BJ (cell line): ENCODE data around the gene ATXN2L. TPM values are rescaled to one million over a fixed set of nuclear protein-coding genes. Genes with fewer than 3 reads are reported as not detected.
A peak's percentile ranks its signal among the peaks of the same experiment; 100 is the strongest.
"Not testable (repeated sequence)": the region's sequence is repeated elsewhere in the genome, so short reads cannot be mapped to it uniquely, and the experiment has no call there.

ENCODE experiments used
- CTCF ChIA-PET: fragments of 350-600 bp; formaldehyde crosslinking; extraction: SDS; loops from one replicate; lab custom pipeline; 2021; ENCODE audit warnings: antibody characterized with exemption, inconsistent platforms; lab: Yijun Ruan, JAX
- POLR2A ChIA-PET: fragments of 300-600 bp; sonication (Branson Sonifier 250); formaldehyde crosslinking; extraction: SDS; loops from one replicate; lab custom pipeline; 2021; ENCODE audit warnings: antibody characterized with exemption; lab: Charles Lee
- DNase-seq: peaks from one replicate; pipeline ENCODE4 v3.0.0-alpha.2; 2011; ENCODE audit warnings: low read depth
- H3K27me3 ChIP-seq: 2 replicates; pipeline ENCODE4 v1.6.0; 2011; ENCODE audit warnings: low read length; ENCODE audit not compliant: control insufficient read depth, insufficient read depth
- H3K36me3 ChIP-seq: 2 replicates; pipeline ENCODE4 v1.5.1; 2011; ENCODE audit warnings: low read length; ENCODE audit not compliant: control insufficient read depth, insufficient read depth
- H3K4me3 ChIP-seq: 2 replicates; pipeline ENCODE4 v1.5.1; 2011; ENCODE audit warnings: low read depth, mild to moderate bottlenecking, control low read depth, low read length
- CTCF ChIP-seq: IDR thresholded peaks from 2 replicates; pipeline ENCODE4 v1.5.1; 2011; ENCODE audit warnings: low read depth, mild to moderate bottlenecking, control low read depth, inconsistent platforms, low read length, moderate library complexity; ENCODE audit not compliant: insufficient read depth
- polyA minus RNA-seq: library from RNA; depleted of rRNA, polyadenylated mRNA; stranded (reverse); fragments of >200 nt; gene quantifications from 2 replicates; pipeline ENCODE4 v1.2.3, GENCODE V29; 2011; rRNA and poly(A)+ RNA removed
- polyA plus RNA-seq: library from polyadenylated mRNA; depleted of rRNA; stranded (reverse); fragments of >200 nt; gene quantifications from 2 replicates; pipeline ENCODE4 v1.2.3, GENCODE V29; 2011; rRNA removed

The ATXN2L gene
- polyA plus RNA-seq = 17.8 and 19.9 TPM in 2 replicates
- 22.4 and 39.7 TPM in 2 replicates for polyA minus RNA-seq

- Histone ChIP-seq H3K36me3 (peaks cover 10% of the 10 kb centered on the region), H3K4me3 (peak within 1 kb of the TSS; percentile 82), H3K27me3 (no peaks in the 10 kb centered on the region)
- POLR2A ChIA-PET = no interaction called here
- DNase-seq = peak; percentile 46
- CTCF ChIA-PET = interaction anchor here (3.2 kb wide), 1 partner anchor 122 kb away, joined by 12 read pairs; no protein-coding TSS in a partner anchor
- no peak for TF ChIP-seq CTCF
Measured at GRCh38 chr16:28822520-28823290, at the start of gene ATXN2L. TSS of gene ATXN2L (plus strand) at chr16:28822999. CDS start at chr16:28823260, 261 bp downstream.

GRCh38 chr16:28781697-28782096 lies 41.1 kb upstream of the ATXN2L start:
- POLR2A ChIA-PET, CTCF ChIA-PET, DNase-seq, H3K36me3 ChIP-seq, H3K27me3 ChIP-seq, H3K4me3 ChIP-seq: not testable (repeated sequence)

- POLR2A ChIA-PET, DNase-seq, H3K4me3 ChIP-seq, H3K36me3 ChIP-seq, H3K27me3 ChIP-seq, CTCF ChIA-PET: not testable (repeated sequence)
Measured at GRCh38 chr16:28782357-28782756, 40.4 kb upstream of the ATXN2L start.

- H3K4me3 ChIP-seq, H3K36me3 ChIP-seq, POLR2A ChIA-PET, CTCF ChIA-PET, DNase-seq, H3K27me3 ChIP-seq: not testable (repeated sequence)
Measured at GRCh38 chr16:28802235-28803019, 20.4 kb upstream of the ATXN2L start.

GRCh38 chr16:28807445-28808120 lies 15.2 kb upstream of the ATXN2L start:
- CTCF ChIA-PET, DNase-seq, POLR2A ChIA-PET: not testable (repeated sequence)

GRCh38 chr16:28820016-28820415 lies 2.8 kb upstream of the ATXN2L start:
- CTCF ChIA-PET = interaction anchor here (0.9 kb wide), 1 partner anchor 126 kb away, joined by 3 read pairs; no protein-coding TSS in a partner anchor
- POLR2A ChIA-PET = no interaction called here
- Histone ChIP-seq H3K4me3 (no peak overlapping the region), H3K27me3 (no peaks in the 10 kb centered on the region), H3K36me3 (no peaks in the 10 kb centered on the region)
- DNase-seq = no peak
- no peak for TF ChIP-seq CTCF

More at GRCh38 chr16:28807445-28808120, 15.2 kb upstream of the ATXN2L start:
- H3K4me3 ChIP-seq, H3K27me3 ChIP-seq, H3K36me3 ChIP-seq: not testable (repeated sequence)

GRCh38 chr16:28820546-28820945 lies 2.3 kb upstream of the ATXN2L start:
- POLR2A ChIA-PET, H3K27me3 ChIP-seq, H3K36me3 ChIP-seq, DNase-seq, H3K4me3 ChIP-seq: not testable (repeated sequence)
- CTCF ChIA-PET = interaction anchor here (0.9 kb wide), 1 partner anchor 125 kb away, joined by 3 read pairs; no protein-coding TSS in a partner anchor
